HFF-Myc (cell line): ENCODE results near the gene XG.
"Not testable (repeated sequence)": the region's sequence is repeated elsewhere in the genome, so short reads cannot be mapped to it uniquely, and the experiment has no call there.

ENCODE experiments used
- DNase-seq: peaks from one replicate; pipeline ENCODE4 v3.0.0-alpha.2; 2011; ENCODE audit warnings: low read depth; ENCODE audit errors: extremely low read depth
- H3K4me3 ChIP-seq: replicated peaks from 2 replicates; pipeline ENCODE4 v1.5.1; 2011; ENCODE audit warnings: low read depth, mild to moderate bottlenecking, control low read depth, low read length
- CTCF ChIP-seq: IDR thresholded peaks from 2 replicates; pipeline ENCODE4 v1.5.1; 2012; ENCODE audit warnings: mild to moderate bottlenecking, low read depth, low read length, control low read depth; ENCODE audit errors: missing control alignments

XG gene

GRCh38 chrX:2784026-2784425 is 32.2 kb downstream of the XG start:
- DNase-seq, result no peak
- no peak for TF ChIP-seq CTCF
- H3K4me3 ChIP-seq, result no peak overlapping the region

- no peak for DNase-seq
- no peak overlapping the region for H3K4me3 ChIP-seq
- no peak for TF ChIP-seq CTCF
Observed at GRCh38 chrX:2785538-2785937, 33.7 kb downstream of the XG start.

- TF ChIP-seq CTCF, result no peak
- no peak overlapping the region for H3K4me3 ChIP-seq
- no peak for DNase-seq
Observed at GRCh38 chrX:2788980-2789379, 37.1 kb downstream of the XG start.

GRCh38 chrX:2789569-2789968 is 37.7 kb downstream of the XG start:
- no peak for TF ChIP-seq CTCF
- no peak overlapping the region for H3K4me3 ChIP-seq
- no peak for DNase-seq

- no peak overlapping the region for H3K4me3 ChIP-seq
- DNase-seq, result no peak
- TF ChIP-seq CTCF, result no peak
Observed at GRCh38 chrX:2793752-2794151, 41.9 kb downstream of the XG start.

- no peak for DNase-seq
- no peak for TF ChIP-seq CTCF
- no peak overlapping the region for H3K4me3 ChIP-seq
Observed at GRCh38 chrX:2794336-2794735, 42.5 kb downstream of the XG start.

- DNase-seq, result not testable (repeated sequence)
Observed at GRCh38 chrX:2796808-2797207, 45.0 kb downstream of the XG start.

More at GRCh38 chrX:2796808-2797207, 45.0 kb downstream of the XG start:
- not testable (repeated sequence) for H3K4me3 ChIP-seq
